Activated CD8-positive, alpha-beta T cell treated with anti-CD3 and anti-CD28 coated beads, Interleukin-2, amount 10 ng/mL, durations not matched to agents 7 days and 5 days (primary cell): ENCODE results near the gene ILDR1. TPM values are rescaled to one million over a fixed set of nuclear protein-coding genes. Genes with fewer than 3 reads are reported as not detected.
A peak's percentile ranks its signal among the peaks of the same experiment; 100 is the strongest.

Experiments used
- ATAC-seq: fragments of 150-1000 bp; cut with Tn5 transposase; one replicate; pipeline ENCODE4 v1.10.0; 2021; ENCODE audit warnings: moderate library complexity
- CTCF ChIA-PET: fragments of 350-600 bp; sonication (Branson Sonifier 250); formaldehyde crosslinking; loops from one replicate; lab custom pipeline; 2021; ENCODE audit warnings: antibody characterized with exemption; lab: Charles Lee
- POLR2A ChIA-PET: fragments of 350-600 bp; sonication (Branson Sonifier 250); formaldehyde crosslinking; loops from one replicate; lab custom pipeline; 2021; ENCODE audit warnings: antibody characterized with exemption; lab: Charles Lee
- DNase-seq: peaks from one replicate; pipeline ENCODE4 v3.0.0-alpha.2; 2020
- H3K27ac Mint-ChIP-seq: one replicate; pipeline ENCODE4 v1.8.0; 2021; ENCODE audit warnings: mild to moderate bottlenecking, mixed read lengths
- H3K27me3 Mint-ChIP-seq: one replicate; pipeline ENCODE4 v1.8.0; 2021; ENCODE audit warnings: low read depth, mixed read lengths
- H3K36me3 Mint-ChIP-seq: one replicate; pipeline ENCODE4 v1.8.0; 2021; ENCODE audit warnings: low read depth, mixed read lengths
- H3K4me1 Mint-ChIP-seq: one replicate; pipeline ENCODE4 v1.8.0; 2021; ENCODE audit warnings: low read depth, mixed read lengths
- H3K4me3 Mint-ChIP-seq: one replicate; pipeline ENCODE4 v1.8.0; 2021; ENCODE audit warnings: mild to moderate bottlenecking, mixed read lengths
- H3K9me3 Mint-ChIP-seq: one replicate; pipeline ENCODE4 v1.8.0; 2022; ENCODE audit warnings: mixed read lengths; ENCODE audit not compliant: insufficient read depth
- total RNA-seq, 2 experiments: library from RNA; stranded (reverse); gene quantifications; one replicate each; pipeline ENCODE4 v1.2.3, GENCODE V29; 2021

The ILDR1 gene
- under 1 TPM in 1 of 2 experiments, not detected in 1; 0.16 TPM for total RNA-seq

- ATAC-seq = peak; percentile 82
- peaks cover 3% of the 10 kb centered on the region for H3K4me1 Mint-ChIP-seq
These were observed at the start of gene ILDR1 for GRCh38 chr3:122021811-122022401. TSS of gene ILDR1 (minus strand) at chr3:122022247. CDS start at chr3:122022077, 170 bp downstream.

GRCh38 chr3:122067588-122068240 is 45.7 kb upstream of the ILDR1 start:
- Mint-ChIP-seq H3K36me3 (no peaks in the 10 kb centered on the region), H3K9me3 (no peaks in the 10 kb centered on the region), H3K4me3 (no peak overlapping the region), H3K4me1 (peaks cover 7% of the 10 kb centered on the region), H3K27ac (no peak overlapping the region), H3K27me3 (peaks cover 13% of the 10 kb centered on the region)
- no peak for ATAC-seq
- ChIA-PET POLR2A (no interaction called here), CTCF (no interaction called here)
- DNase-seq = no peak

More at GRCh38 chr3:122021811-122022401, at the start of gene ILDR1:
- Mint-ChIP-seq H3K4me3 (peak within 1 kb of the TSS; percentile 58), H3K36me3 (no peaks in the 10 kb centered on the region), H3K9me3 (no peaks in the 10 kb centered on the region), H3K27ac (no peak within 1 kb of the TSS), H3K27me3 (peaks cover 39% of the 10 kb centered on the region)
- POLR2A ChIA-PET = interaction anchor here (0.7 kb wide), 1 partner anchor 40 kb away, joined by 3 read pairs; no protein-coding TSS in a partner anchor
- CTCF ChIA-PET = interaction anchor here (1.0 kb wide), 1 partner anchor 10 kb away, joined by 3 read pairs; no protein-coding TSS in a partner anchor
- peak; percentile 33 for DNase-seq

- ATAC-seq (no peak), DNase-seq (no peak)
- no peak overlapping the region for H3K4me3 Mint-ChIP-seq
- CTCF ChIA-PET = no interaction called here
- peaks cover 7% of the 10 kb centered on the region for H3K4me1 Mint-ChIP-seq
- peaks cover 13% of the 10 kb centered on the region for H3K27me3 Mint-ChIP-seq
- no peaks in the 10 kb centered on the region for H3K36me3 Mint-ChIP-seq
- no peaks in the 10 kb centered on the region for H3K9me3 Mint-ChIP-seq
- POLR2A ChIA-PET = no interaction called here
- peak overlapping the region; percentile 27 for H3K27ac Mint-ChIP-seq
These were observed 45.1 kb upstream of the ILDR1 start for GRCh38 chr3:122067214-122067550.

GRCh38 chr3:122066331-122067213 is 44.5 kb upstream of the ILDR1 start:
- no peak overlapping the region for H3K4me3 Mint-ChIP-seq
- CTCF ChIA-PET = interaction anchor here (1.9 kb wide), 1 partner anchor 26 kb away, joined by 6 read pairs; no protein-coding TSS in a partner anchor

GRCh38 chr3:122064326-122064725 is 42.3 kb upstream of the ILDR1 start:
- ATAC-seq = no peak

More at GRCh38 chr3:122066331-122067213, 44.5 kb upstream of the ILDR1 start:
- Mint-ChIP-seq H3K9me3 (no peaks in the 10 kb centered on the region), H3K27me3 (peaks cover 15% of the 10 kb centered on the region), H3K4me1 (peaks cover 7% of the 10 kb centered on the region), H3K27ac (peak overlapping the region; percentile 27), H3K36me3 (no peaks in the 10 kb centered on the region)
- DNase-seq (no peak), ATAC-seq (no peak)
- POLR2A ChIA-PET = no interaction called here

GRCh38 chr3:122063908-122064307 is 41.9 kb upstream of the ILDR1 start:
- POLR2A ChIA-PET = no interaction called here
- Mint-ChIP-seq H3K4me1 (peaks cover 7% of the 10 kb centered on the region), H3K4me3 (no peak overlapping the region), H3K9me3 (no peaks in the 10 kb centered on the region), H3K27me3 (peaks cover 19% of the 10 kb centered on the region), H3K27ac (no peak overlapping the region), H3K36me3 (no peaks in the 10 kb centered on the region)
- no peak for DNase-seq
- CTCF ChIA-PET = no interaction called here
- ATAC-seq = no peak

More at GRCh38 chr3:122064326-122064725, 42.3 kb upstream of the ILDR1 start:
- no peaks in the 10 kb centered on the region for H3K9me3 Mint-ChIP-seq
- H3K4me3 Mint-ChIP-seq = no peak overlapping the region
- H3K36me3 Mint-ChIP-seq = no peaks in the 10 kb centered on the region
- no peak overlapping the region for H3K27ac Mint-ChIP-seq
- ChIA-PET POLR2A (no interaction called here), CTCF (interaction anchor here (1.9 kb wide), 1 partner anchor 29 kb away, joined by 6 read pairs; no protein-coding TSS in a partner anchor)
- peaks cover 16% of the 10 kb centered on the region for H3K27me3 Mint-ChIP-seq
- H3K4me1 Mint-ChIP-seq = peaks cover 7% of the 10 kb centered on the region
- no peak for DNase-seq

GRCh38 chr3:122060040-122060698 is 38.1 kb upstream of the ILDR1 start:
- Mint-ChIP-seq H3K9me3 (no peaks in the 10 kb centered on the region), H3K4me3 (no peak overlapping the region), H3K36me3 (no peaks in the 10 kb centered on the region), H3K27me3 (peaks cover 25% of the 10 kb centered on the region), H3K27ac (no peak overlapping the region), H3K4me1 (no peaks in the 10 kb centered on the region)
- DNase-seq (no peak), ATAC-seq (no peak)
- POLR2A ChIA-PET = no interaction called here
- CTCF ChIA-PET = interaction anchor here (0.5 kb wide), 1 partner anchor 333 kb away, joined by 6 read pairs; no protein-coding TSS in a partner anchor

GRCh38 chr3:122058294-122058693 is 36.2 kb upstream of the ILDR1 start:
- ATAC-seq (no peak), DNase-seq (no peak)
- peaks cover 32% of the 10 kb centered on the region for H3K27me3 Mint-ChIP-seq
- no peak overlapping the region for H3K27ac Mint-ChIP-seq
- H3K4me1 Mint-ChIP-seq = no peaks in the 10 kb centered on the region
- CTCF ChIA-PET = interaction anchor here (1.2 kb wide), 1 partner anchor 175 kb away, joined by 3 read pairs; no protein-coding TSS in a partner anchor
- no peak overlapping the region for H3K4me3 Mint-ChIP-seq
- H3K9me3 Mint-ChIP-seq = no peaks in the 10 kb centered on the region
- POLR2A ChIA-PET = no interaction called here
- H3K36me3 Mint-ChIP-seq = no peaks in the 10 kb centered on the region

GRCh38 chr3:122057671-122058070 is 35.6 kb upstream of the ILDR1 start:
- H3K36me3 Mint-ChIP-seq = no peaks in the 10 kb centered on the region
- no peaks in the 10 kb centered on the region for H3K4me1 Mint-ChIP-seq
- no peaks in the 10 kb centered on the region for H3K9me3 Mint-ChIP-seq
- ChIA-PET POLR2A (no interaction called here), CTCF (interaction anchor here (1.2 kb wide), 1 partner anchor 175 kb away, joined by 3 read pairs; no protein-coding TSS in a partner anchor)
- no peak overlapping the region for H3K4me3 Mint-ChIP-seq
- ATAC-seq (no peak), DNase-seq (no peak)
- peaks cover 32% of the 10 kb centered on the region for H3K27me3 Mint-ChIP-seq
- H3K27ac Mint-ChIP-seq = no peak overlapping the region

- POLR2A ChIA-PET = no interaction called here
- H3K27ac Mint-ChIP-seq = no peak within 1 kb of the TSS
- ATAC-seq = no peak
- peaks cover 40% of the 10 kb centered on the region for H3K27me3 Mint-ChIP-seq
- H3K36me3 Mint-ChIP-seq = no peaks in the 10 kb centered on the region
- H3K4me1 Mint-ChIP-seq = no peaks in the 10 kb centered on the region
- no peak within 1 kb of the TSS for H3K4me3 Mint-ChIP-seq
- H3K9me3 Mint-ChIP-seq = no peaks in the 10 kb centered on the region
- CTCF ChIA-PET = interaction anchor here (1.0 kb wide), 1 partner anchor 65 kb away, joined by 4 read pairs; no protein-coding TSS in a partner anchor
- DNase-seq = no peak
These were observed 33.2 kb upstream of the ILDR1 start, which contains the start of gene CD86 for GRCh38 chr3:122055215-122055614. TSS of gene CD86 (plus strand) at chr3:122055362. CDS start at chr3:122055490, 128 bp downstream.

GRCh38 chr3:122052968-122053367 is 30.9 kb upstream of the ILDR1 start:
- no peak overlapping the region for H3K27ac Mint-ChIP-seq
- H3K27me3 Mint-ChIP-seq = peaks cover 27% of the 10 kb centered on the region
- POLR2A ChIA-PET = no interaction called here
- H3K4me1 Mint-ChIP-seq = no peaks in the 10 kb centered on the region
- CTCF ChIA-PET = no interaction called here
- DNase-seq (no peak), ATAC-seq (no peak)
- no peak overlapping the region for H3K4me3 Mint-ChIP-seq
- H3K9me3 Mint-ChIP-seq = no peaks in the 10 kb centered on the region
- no peaks in the 10 kb centered on the region for H3K36me3 Mint-ChIP-seq
